ACC112 (cell line): ENCODE results near the gene RAN.
"Not testable (repeated sequence)": the region's sequence is repeated elsewhere in the genome, so short reads cannot be mapped to it uniquely, and the experiment has no call there.

Source experiments
- H2AFZ ChIP-seq: fragments of 200-600 bp; sonication (generic); one replicate; pipeline ENCODE4 v1.6.0; 2017; ENCODE audit warnings: antibody characterized with exemption, low read length; ENCODE audit not compliant: unreplicated experiment
- H3K27ac ChIP-seq: fragments of 200-600 bp; sonication (generic); 2 replicates; pipeline ENCODE4 v1.5.1; 2014; ENCODE audit warnings: low read depth, mild to moderate bottlenecking, antibody characterized with exemption, low read length, moderate library complexity
- H3K27me3 ChIP-seq: fragments of 200-600 bp; sonication (generic); 2 replicates; pipeline ENCODE4 v1.6.1; 2014; ENCODE audit warnings: mild to moderate bottlenecking, antibody characterized with exemption, low read length, moderate library complexity, mixed read lengths; ENCODE audit not compliant: insufficient read depth
- H3K36me3 ChIP-seq: fragments of 200-600 bp; sonication (generic); 2 replicates; pipeline ENCODE4 v1.6.1; 2016; ENCODE audit warnings: mild to moderate bottlenecking, antibody characterized with exemption, low read length, moderate library complexity, mixed read lengths; ENCODE audit not compliant: insufficient read depth
- H3K4me1 ChIP-seq: fragments of 200-600 bp; sonication (generic); one replicate; pipeline ENCODE4 v1.6.1; 2016; ENCODE audit warnings: low read length, mixed read lengths; ENCODE audit not compliant: insufficient read depth, unreplicated experiment, control insufficient read depth
- H3K4me3 ChIP-seq: fragments of 200-600 bp; sonication (generic); 2 replicates; pipeline ENCODE4 v1.5.1; 2014; ENCODE audit warnings: mild to moderate bottlenecking, low read depth, low read length
- H3K79me2 ChIP-seq: fragments of 200-600 bp; sonication (generic); one replicate; pipeline ENCODE4 v1.6.0; 2016; ENCODE audit warnings: low read length; ENCODE audit not compliant: control insufficient read depth, unreplicated experiment, insufficient read depth

RAN gene

DNA sequence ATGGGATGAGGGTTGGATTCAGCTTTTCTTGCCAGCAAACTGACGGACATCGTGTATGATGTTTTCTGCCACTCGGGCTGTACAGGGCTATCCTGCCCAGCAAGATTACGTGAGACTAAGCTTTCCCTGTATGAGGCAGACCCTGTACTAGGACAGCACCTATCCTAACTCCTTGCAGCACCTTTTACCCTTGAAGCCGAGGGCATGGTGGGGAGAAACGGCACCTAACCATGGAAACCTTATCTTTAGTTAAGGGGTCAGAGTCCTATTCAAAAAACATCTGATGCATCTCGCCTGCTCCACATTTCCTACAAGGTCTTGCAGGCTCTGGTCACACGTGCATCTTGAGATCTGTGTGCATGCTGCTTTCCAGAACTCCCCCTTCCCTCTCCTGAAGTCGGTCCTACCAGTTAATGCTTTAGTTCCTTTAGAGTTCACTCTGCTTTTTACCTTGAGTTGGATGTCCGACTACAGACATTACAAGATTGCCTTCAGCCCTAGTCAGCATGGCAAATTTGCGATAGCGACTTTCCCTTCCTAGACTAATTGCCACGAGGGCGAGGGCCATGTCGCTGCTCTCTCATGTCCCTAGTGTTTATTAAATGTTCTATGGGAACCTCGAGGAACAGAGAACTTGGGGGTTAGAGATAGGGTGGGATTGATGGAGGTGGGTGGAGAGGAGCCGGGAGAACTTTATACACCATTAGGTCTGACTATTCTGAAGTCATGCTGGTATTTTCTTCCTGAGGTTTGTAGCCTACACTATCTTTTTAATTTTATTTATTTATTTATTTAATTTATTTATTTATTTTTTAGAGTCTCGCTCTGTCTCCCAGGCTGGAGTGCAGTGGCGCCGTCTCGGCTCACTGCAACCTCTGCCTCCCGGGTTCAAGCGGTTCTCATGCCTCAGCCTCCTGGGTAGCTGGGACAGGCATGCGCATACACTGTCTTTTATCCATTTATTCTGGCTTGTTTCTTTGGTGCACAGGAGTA, 6.6 kb downstream of the RAN start:
- H3K36me3 ChIP-seq: peaks cover 39% of the 10 kb centered on the region
- peaks cover 14% of the 10 kb centered on the region for H3K4me1 ChIP-seq
- no peak overlapping the region for H3K27ac ChIP-seq

DNA sequence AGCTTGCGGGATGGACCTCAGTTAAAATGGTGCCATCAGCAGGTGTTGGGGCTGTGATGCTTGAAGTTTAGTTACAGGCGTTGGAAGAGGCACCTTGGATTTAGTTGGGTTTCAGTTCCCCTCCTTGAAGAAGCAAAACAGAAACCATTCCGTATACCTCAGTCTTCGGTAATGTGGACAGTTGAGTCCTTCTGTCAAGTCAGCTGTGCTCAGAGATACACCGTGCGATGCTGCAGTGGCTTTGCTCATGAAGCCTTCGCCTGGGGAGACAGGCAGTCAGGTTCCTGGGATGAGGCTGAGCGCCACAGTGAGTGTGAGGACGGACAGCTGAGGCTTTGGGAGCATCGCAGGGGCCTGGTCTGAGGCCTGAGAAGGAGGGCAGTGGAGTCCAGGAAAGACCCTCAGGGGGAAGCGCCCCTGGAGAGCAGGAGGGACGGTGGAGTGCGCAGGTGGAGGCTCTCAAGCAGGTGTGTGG, 7.4 kb downstream of the RAN start:
- Histone ChIP-seq H3K27ac (no peak overlapping the region), H2AFZ (no peak overlapping the region), H3K36me3 (peaks cover 31% of the 10 kb centered on the region), H3K4me3 (no peak overlapping the region), H3K27me3 (no peaks in the 10 kb centered on the region), H3K79me2 (peaks cover 11% of the 10 kb centered on the region), H3K4me1 (peaks cover 9% of the 10 kb centered on the region)

More for the DNA sequence above, 6.6 kb downstream of the RAN start:
- H3K4me3 ChIP-seq: no peak overlapping the region
- H3K27me3 ChIP-seq: no peaks in the 10 kb centered on the region
- H3K79me2 ChIP-seq: peaks cover 19% of the 10 kb centered on the region
- H2AFZ ChIP-seq: no peak overlapping the region

DNA sequence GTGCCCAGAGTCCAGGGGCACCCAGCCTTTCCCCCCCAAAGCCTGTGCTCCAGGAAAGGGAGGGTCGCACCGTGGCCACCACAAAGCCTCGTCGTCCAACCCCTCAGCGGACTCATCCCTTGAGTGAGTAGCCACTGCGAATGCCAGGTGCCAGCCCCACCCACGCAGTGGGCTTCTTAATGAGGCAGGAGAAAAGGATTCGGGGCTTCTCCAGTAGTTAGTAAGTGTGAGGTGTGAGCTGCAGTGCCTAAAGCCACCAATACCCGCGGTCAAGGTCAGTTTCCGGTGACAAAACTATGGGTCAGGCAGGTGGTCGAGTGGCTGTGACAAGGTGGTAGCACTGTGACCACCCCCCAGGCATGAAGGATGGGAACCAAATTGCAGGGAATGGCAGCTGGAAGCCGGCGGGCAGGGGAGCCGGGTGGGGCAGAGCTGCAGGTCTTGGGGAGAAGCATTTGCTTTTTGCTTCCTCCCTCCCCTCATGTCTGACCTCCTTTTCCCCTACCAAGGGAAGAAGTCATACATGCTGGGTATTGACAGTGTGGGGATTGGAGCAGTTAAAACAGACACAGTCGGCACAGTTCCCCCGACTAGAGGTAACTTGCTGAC, 8.0 kb downstream of the RAN start:
- H3K79me2 ChIP-seq: peaks cover 5% of the 10 kb centered on the region
- H3K4me1 ChIP-seq: peaks cover 4% of the 10 kb centered on the region
- no peak overlapping the region for H3K27ac ChIP-seq
- H3K4me3 ChIP-seq: peak overlapping the region; percentile 54
- H3K27me3 ChIP-seq: no peaks in the 10 kb centered on the region
- H3K36me3 ChIP-seq: peaks cover 25% of the 10 kb centered on the region
- H2AFZ ChIP-seq: no peak overlapping the region

DNA sequence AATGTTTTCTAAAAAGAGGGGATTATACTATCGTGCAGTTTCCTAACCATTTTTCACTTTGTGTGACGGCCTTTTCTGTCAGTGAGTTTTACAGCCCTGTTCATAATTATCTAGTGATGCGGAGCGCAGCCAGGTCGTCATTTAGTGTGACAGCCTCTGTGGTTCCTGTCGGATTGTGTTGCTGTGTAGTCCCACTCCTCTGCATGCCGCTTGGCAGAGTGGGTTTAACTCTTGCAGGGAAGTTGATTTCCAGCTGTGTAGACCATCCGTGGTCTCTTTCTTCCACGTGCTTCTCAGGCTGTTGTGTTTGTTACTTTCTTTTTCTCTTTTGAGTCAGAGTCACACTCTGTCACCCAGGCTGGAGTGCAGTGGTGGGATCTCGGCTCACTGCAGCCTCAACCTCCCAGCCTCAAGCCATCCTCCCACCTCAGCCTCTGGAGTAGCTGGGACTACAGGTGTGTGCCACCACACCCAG, 8.6 kb downstream of the RAN start:
- Histone ChIP-seq H3K4me1 (peaks cover 4% of the 10 kb centered on the region), H2AFZ (no peak overlapping the region), H3K79me2 (no peaks in the 10 kb centered on the region), H3K27me3 (no peaks in the 10 kb centered on the region), H3K36me3 (peaks cover 20% of the 10 kb centered on the region), H3K27ac (no peak overlapping the region), H3K4me3 (peak overlapping the region; percentile 54)

DNA sequence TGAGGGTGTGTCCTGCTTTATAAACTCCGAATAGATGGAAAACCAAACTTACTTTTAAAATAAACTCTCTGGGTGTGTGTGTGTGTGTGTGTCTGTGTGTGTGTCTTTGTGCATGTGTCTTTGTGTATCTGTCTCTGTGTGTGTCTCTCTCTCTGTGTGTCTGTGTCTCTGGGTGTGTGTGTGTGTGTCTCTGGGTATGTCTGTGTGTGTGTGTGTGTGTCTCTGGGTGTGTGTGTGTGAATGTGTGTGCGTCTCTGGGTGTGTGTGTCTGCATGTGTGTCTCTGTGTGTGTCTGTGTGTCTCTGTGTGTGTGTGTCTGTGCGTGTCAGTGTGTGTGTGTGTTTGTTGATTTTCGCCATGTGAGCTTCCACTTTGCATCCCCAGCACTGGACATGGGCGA, 9.2 kb downstream of the RAN start:
- peaks cover 4% of the 10 kb centered on the region for H3K4me1 ChIP-seq
- peaks cover 14% of the 10 kb centered on the region for H3K36me3 ChIP-seq
- no peaks in the 10 kb centered on the region for H3K27me3 ChIP-seq
- H3K79me2 ChIP-seq: no peaks in the 10 kb centered on the region
- no peak overlapping the region for H3K4me3 ChIP-seq
- H2AFZ ChIP-seq: no peak overlapping the region
- H3K27ac ChIP-seq: no peak overlapping the region

DNA sequence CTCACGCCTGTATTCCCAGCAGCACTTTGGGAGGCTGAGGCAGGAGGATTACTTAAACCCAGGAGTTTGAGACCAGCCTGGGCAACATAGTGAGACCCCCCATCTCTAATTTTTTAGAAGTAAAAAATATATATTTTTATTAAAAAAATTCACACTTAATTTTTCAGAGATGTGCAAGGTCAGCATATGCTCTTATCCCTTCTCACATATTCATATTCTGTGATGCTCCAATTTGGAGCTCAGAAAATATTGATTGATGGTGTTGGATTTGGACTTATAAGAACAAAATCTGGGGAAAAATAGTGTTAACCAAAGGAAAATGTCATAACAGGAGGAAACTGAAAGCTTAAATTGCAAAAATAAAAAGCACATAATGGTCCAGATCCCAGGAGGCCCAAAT, 9.7 kb downstream of the RAN start:
- Histone ChIP-seq H3K36me3 (peaks cover 9% of the 10 kb centered on the region), H3K4me3 (no peak overlapping the region), H3K27ac (no peak overlapping the region), H3K4me1 (peaks cover 4% of the 10 kb centered on the region), H2AFZ (no peak overlapping the region), H3K79me2 (no peaks in the 10 kb centered on the region), H3K27me3 (no peaks in the 10 kb centered on the region)

DNA sequence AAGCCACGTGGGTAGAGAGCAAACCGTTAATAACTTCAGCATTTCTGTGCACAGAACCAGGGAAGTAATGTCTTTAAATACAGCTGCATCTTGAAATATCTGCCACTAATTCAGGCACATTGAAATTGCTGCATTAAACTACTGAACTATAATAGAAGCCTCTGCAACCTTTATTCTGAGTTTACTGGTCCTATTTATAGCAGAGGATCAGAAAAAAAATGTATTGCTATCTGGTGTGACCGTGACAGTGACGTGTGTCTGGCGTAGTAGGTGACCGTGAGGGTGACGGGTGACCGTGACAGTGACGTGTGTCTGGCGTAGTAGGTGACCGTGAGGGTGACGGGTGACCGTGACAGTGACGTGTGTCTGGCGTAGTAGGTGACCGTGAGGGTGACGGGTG, 15.3 kb downstream of the RAN start:
- H3K27me3 ChIP-seq, H3K4me1 ChIP-seq, H2AFZ ChIP-seq, H3K36me3 ChIP-seq, H3K4me3 ChIP-seq, H3K79me2 ChIP-seq, H3K27ac ChIP-seq: not testable (repeated sequence)

DNA sequence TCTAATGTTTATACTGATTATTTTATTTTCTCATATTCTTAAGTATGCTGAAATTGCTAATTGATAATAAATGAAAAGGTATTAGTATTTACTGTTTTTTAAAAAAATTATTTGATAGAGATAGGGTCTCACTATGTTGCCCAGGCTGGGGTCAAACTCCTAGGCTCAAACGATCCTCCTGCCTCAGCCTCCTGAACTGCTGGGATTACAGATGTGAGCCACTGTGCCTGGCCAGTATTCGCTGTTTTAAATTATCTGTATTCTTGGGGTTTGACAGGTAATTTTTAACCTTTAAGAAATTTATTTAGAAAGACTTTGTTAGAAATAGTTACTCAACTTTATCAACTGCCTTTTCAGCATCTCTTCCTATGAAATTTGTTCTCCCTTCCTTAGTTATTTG, 32.2 kb downstream of the RAN start:
- Histone ChIP-seq H2AFZ (no peak overlapping the region), H3K36me3 (no peaks in the 10 kb centered on the region), H3K27ac (no peak overlapping the region), H3K27me3 (no peaks in the 10 kb centered on the region), H3K4me1 (no peaks in the 10 kb centered on the region), H3K4me3 (no peak overlapping the region), H3K79me2 (no peaks in the 10 kb centered on the region)

DNA sequence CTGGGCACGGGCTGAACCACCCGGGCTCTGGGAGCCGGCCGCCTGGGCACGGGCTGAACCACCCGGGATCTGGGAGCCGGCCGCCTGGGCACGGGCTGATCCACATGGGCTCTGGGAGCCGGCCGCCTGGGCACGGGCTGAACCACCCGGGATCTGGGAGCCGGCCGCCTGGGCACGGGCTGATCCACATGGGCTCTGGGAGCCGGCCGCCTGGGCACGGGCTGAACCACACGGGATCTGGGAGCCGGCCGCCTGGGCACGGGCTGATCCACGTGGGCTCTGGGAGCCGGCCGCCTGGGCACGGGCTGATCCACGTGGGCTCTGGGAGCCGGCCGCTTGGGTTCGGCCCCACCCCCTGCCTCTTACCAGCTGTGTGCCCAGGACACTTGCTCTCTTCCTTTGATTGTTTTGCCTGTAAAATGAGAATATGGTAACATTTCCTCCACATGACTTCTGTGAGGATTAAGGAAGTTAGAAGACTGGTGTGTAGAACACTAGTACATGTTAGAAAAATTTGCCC, 33.1 kb downstream of the RAN start:
- not testable (repeated sequence) for H3K4me1 ChIP-seq, H3K4me3 ChIP-seq, H3K27me3 ChIP-seq, H3K27ac ChIP-seq, H3K36me3 ChIP-seq, H2AFZ ChIP-seq, H3K79me2 ChIP-seq

DNA sequence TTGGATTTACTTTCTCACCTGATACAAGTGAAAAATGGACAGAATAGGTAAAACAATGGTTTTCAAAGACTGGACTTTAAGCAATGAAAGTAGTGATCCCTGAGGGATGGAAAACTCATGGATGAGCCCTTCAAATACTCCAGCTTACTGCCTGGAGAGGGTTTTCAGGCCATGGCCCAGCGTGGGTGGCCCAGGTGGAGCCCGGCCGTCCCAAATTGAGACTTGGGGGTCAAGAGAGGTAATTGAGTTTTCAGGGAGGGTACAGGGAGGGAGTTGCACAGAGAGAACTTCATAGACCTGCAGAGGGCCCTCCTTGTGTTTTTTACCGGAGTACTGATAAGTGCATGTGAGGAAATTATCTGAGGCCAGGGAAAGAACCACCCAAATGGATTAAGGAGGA, 37.2 kb downstream of the RAN start:
- H3K4me3 ChIP-seq: no peak overlapping the region
- no peaks in the 10 kb centered on the region; the same call in 1 of the 2 replicates for H3K27me3 ChIP-seq
- no peak overlapping the region for H2AFZ ChIP-seq

More for the DNA sequence above, 37.2 kb downstream of the RAN start:
- Histone ChIP-seq H3K27ac (no peak overlapping the region), H3K79me2 (no peaks in the 10 kb centered on the region), H3K4me1 (no peaks in the 10 kb centered on the region), H3K36me3 (no peaks in the 10 kb centered on the region)
